Natural killer cell (primary cell): ENCODE measurements around the gene PDE4B. TPM values are rescaled to one million over a fixed set of nuclear protein-coding genes. Genes with fewer than 3 reads are reported as not detected.
A peak's percentile ranks its signal among the peaks of the same experiment; 100 is the strongest.

ENCODE experiments used
- ATAC-seq, 3 donors: fragments of 150-1000 bp in 2 of 3; fragments of 200-7000 bp in 1 of 3; cut with Tn5 transposase; 1 replicate in 1 of 3; 2 replicates in 2 of 3; pipeline ENCODE4 v1.10.0; 2021; ENCODE audit warnings: mild to moderate bottlenecking in 2 of 3, moderate library complexity in 2 of 3
- DNase-seq, 2 donors: peaks; one replicate each; pipeline versions ENCODE4 v3.0.0 to v3.0.0-alpha.2; 2013 to 2021; ENCODE audit warnings: mixed read lengths in 1 of 2
- H3K27ac ChIP-seq: one replicate; pipeline ENCODE4 v1.5.1; 2013; ENCODE audit warnings: mild to moderate bottlenecking, low read length
- H3K27me3 ChIP-seq: one replicate; pipeline ENCODE4 v1.6.1; 2013; ENCODE audit warnings: low read length; ENCODE audit not compliant: control insufficient read depth, insufficient read depth
- H3K36me3 ChIP-seq: one replicate; pipeline ENCODE4 v1.6.1; 2013; ENCODE audit warnings: low read length; ENCODE audit not compliant: control insufficient read depth, insufficient read depth
- H3K4me1 ChIP-seq: one replicate; pipeline ENCODE4 v1.6.1; 2013; ENCODE audit warnings: low read length; ENCODE audit not compliant: control insufficient read depth, insufficient read depth
- H3K4me3 ChIP-seq: one replicate; pipeline ENCODE4 v1.5.1; 2013; ENCODE audit warnings: low read length
- H3K9me3 ChIP-seq: one replicate; pipeline ENCODE4 v1.6.1; 2013; ENCODE audit warnings: low read length; ENCODE audit not compliant: control insufficient read depth, insufficient read depth
- H3K27ac Mint-ChIP-seq, 2 donors: one replicate each; pipeline ENCODE4 v1.8.0; 2022; ENCODE audit warnings: mild to moderate bottlenecking in 2 of 2, mixed read lengths in 2 of 2, moderate library complexity in 1 of 2
- H3K27me3 Mint-ChIP-seq, 2 donors: one replicate each; pipeline ENCODE4 v1.8.0; 2022; ENCODE audit warnings: low read depth in 2 of 2, mixed read lengths in 2 of 2
- H3K36me3 Mint-ChIP-seq: one replicate; pipeline ENCODE4 v1.8.0; 2022; ENCODE audit warnings: mixed read lengths
- H3K4me1 Mint-ChIP-seq, 2 donors: one replicate each; pipeline ENCODE4 v1.8.0; 2022; ENCODE audit warnings: mixed read lengths in 2 of 2
- H3K4me3 Mint-ChIP-seq: one replicate; pipeline ENCODE4 v1.8.0; 2022; ENCODE audit warnings: mild to moderate bottlenecking, moderate library complexity, mixed read lengths
- H3K9me3 Mint-ChIP-seq, 2 donors: one replicate each; pipeline ENCODE4 v1.8.0; 2022; ENCODE audit warnings: mixed read lengths in 2 of 2
- WGBS: methylation state at CpG from one replicate; pipeline ENCODE4 v1.1.7; 2013; ENCODE audit warnings: missing lambda C conversion rate; ENCODE audit not compliant: insufficient coverage; 5-methylcytosine and 5-hydroxymethylcytosine counted together
- intact Hi-C: fragments of 100-400 bp; cut with micrococcal nuclease; formaldehyde crosslinking; loops from one replicate; pipeline ENCODE4 v1.14.2; 2022
- total RNA-seq, 4 donors: library from RNA; stranded (reverse); fragments of 120-200 nt in 1 of 4; gene quantifications; one replicate each; pipeline versions ENCODE4 v1.2.3 to v1.2.4, GENCODE V29; 2013 to 2022
- TF ChIP-seq, protein P1 (sequence below): fragments of 200-600 bp; IDR thresholded peaks from one replicate; pipeline ENCODE4 v1.8.0; 2022; ENCODE audit warnings: antibody characterized with exemption

PDE4B gene
- total RNA-seq, 3 donors from 2014 or later (not counting 1 experiment from before 2014, with no cell fraction given), result 18.0 to 42.4 (median 25.5) TPM

DNA sequence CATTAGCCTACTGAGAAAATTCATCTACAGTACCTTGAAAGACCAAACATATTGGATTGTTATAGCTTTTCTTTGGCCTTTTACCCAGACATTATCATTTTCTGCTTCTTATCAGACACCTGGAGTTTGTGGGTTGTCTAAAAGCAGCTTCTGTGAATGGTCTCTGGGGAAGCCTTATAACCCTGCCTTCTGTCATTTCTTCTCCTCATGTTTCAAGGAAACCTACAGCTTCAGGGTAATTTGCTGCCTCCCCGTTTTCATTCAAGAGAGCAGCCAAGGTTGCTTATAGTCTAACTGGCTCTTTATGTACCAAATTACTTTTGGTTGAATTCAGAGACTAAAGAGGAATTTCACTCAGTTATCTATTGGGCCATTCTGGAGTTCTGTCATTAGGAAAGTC is 453.0 kb downstream of the PDE4B start:
- intact Hi-C loops, result no loop called here
- Histone ChIP-seq H3K27me3 (no peaks in the 10 kb centered on the region), H3K27ac (no peak overlapping the region), H3K9me3 (no peaks in the 10 kb centered on the region), H3K4me1 (no peaks in the 10 kb centered on the region), H3K4me3 (no peak overlapping the region), H3K36me3 (no peaks in the 10 kb centered on the region)
- Mint-ChIP-seq H3K27ac (no peak overlapping the region), H3K4me1 (peaks cover 4% of the 10 kb centered on the region in 2 donors), H3K9me3 (no peaks in the 10 kb centered on the region), H3K36me3 (no peaks in the 10 kb centered on the region), H3K27me3 (no peaks in the 10 kb centered on the region), H3K4me3 (no peak overlapping the region)
- ATAC-seq, result no peak
- 75% methylated on average over 1 of the region's 1 CpG for WGBS
- TF ChIP-seq, protein P1, sequence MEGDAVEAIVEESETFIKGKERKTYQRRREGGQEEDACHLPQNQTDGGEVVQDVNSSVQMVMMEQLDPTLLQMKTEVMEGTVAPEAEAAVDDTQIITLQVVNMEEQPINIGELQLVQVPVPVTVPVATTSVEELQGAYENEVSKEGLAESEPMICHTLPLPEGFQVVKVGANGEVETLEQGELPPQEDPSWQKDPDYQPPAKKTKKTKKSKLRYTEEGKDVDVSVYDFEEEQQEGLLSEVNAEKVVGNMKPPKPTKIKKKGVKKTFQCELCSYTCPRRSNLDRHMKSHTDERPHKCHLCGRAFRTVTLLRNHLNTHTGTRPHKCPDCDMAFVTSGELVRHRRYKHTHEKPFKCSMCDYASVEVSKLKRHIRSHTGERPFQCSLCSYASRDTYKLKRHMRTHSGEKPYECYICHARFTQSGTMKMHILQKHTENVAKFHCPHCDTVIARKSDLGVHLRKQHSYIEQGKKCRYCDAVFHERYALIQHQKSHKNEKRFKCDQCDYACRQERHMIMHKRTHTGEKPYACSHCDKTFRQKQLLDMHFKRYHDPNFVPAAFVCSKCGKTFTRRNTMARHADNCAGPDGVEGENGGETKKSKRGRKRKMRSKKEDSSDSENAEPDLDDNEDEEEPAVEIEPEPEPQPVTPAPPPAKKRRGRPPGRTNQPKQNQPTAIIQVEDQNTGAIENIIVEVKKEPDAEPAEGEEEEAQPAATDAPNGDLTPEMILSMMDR, result no peak
- DNase-seq, result no peak

GRCh38 chr1:66246351-66247269 is 453.9 kb downstream of the PDE4B start:
- Histone ChIP-seq H3K27me3 (no peaks in the 10 kb centered on the region), H3K9me3 (no peaks in the 10 kb centered on the region), H3K4me1 (no peaks in the 10 kb centered on the region), H3K27ac (no peak overlapping the region), H3K4me3 (no peak overlapping the region), H3K36me3 (no peaks in the 10 kb centered on the region)
- no peaks in the 10 kb centered on the region for H3K9me3 Mint-ChIP-seq
- WGBS, result 73% methylated on average over 8 of the region's 9 CpGs
- no peak overlapping the region for H3K27ac Mint-ChIP-seq
- intact Hi-C loops, result no loop called here
- TF ChIP-seq, protein P1, result no peak
- peaks cover 4% of the 10 kb centered on the region in 2 donors for H3K4me1 Mint-ChIP-seq
- H3K4me3 Mint-ChIP-seq, result no peak overlapping the region
- DNase-seq (peak in 1 of 2 donors; percentile 47), ATAC-seq (no peak)
- no peaks in the 10 kb centered on the region for H3K36me3 Mint-ChIP-seq
- no peaks in the 10 kb centered on the region for H3K27me3 Mint-ChIP-seq

GRCh38 chr1:66247415-66248208 is 454.9 kb downstream of the PDE4B start:
- H3K27me3 ChIP-seq, result no peaks in the 10 kb centered on the region
- 60% methylated on average over 11 of the region's 11 CpGs for WGBS
- ATAC-seq, result no peak
- Mint-ChIP-seq H3K9me3 (no peaks in the 10 kb centered on the region), H3K27ac (no peak overlapping the region), H3K4me3 (no peak overlapping the region), H3K36me3 (no peaks in the 10 kb centered on the region), H3K27me3 (no peaks in the 10 kb centered on the region), H3K4me1 (peaks cover 4% of the 10 kb centered on the region in 2 donors)
- H3K36me3 ChIP-seq, result no peaks in the 10 kb centered on the region
- H3K4me3 ChIP-seq, result no peak overlapping the region
- no peaks in the 10 kb centered on the region for H3K4me1 ChIP-seq
- peak in 1 of 2 donors; percentile 58 for DNase-seq
- intact Hi-C loops, result no loop called here
- no peaks in the 10 kb centered on the region for H3K9me3 ChIP-seq
- peak overlapping the region; percentile 24 for H3K27ac ChIP-seq
- TF ChIP-seq, protein P1, result no peak
